Neural progenitor cell (in vitro differentiated cells): ENCODE data around the gene LRRC18.

ENCODE experiments used
- CTCF ChIP-seq: fragments of 200-600 bp; sonication (generic); IDR thresholded peaks from 2 replicates; pipeline ENCODE4 v1.5.1; 2017; ENCODE audit warnings: antibody characterized with exemption, mild to moderate bottlenecking
- EZH2phosphoT487 ChIP-seq: fragments of 200-600 bp; sonication (generic); IDR thresholded peaks from 2 replicates; pipeline ENCODE4 v1.6.1; 2017; ENCODE audit warnings: antibody characterized with exemption

GRCh38 chr10:48884179-48885045, 55.2 kb downstream of the LRRC18 start:
- TF ChIP-seq CTCF (no peak), EZH2phosphoT487 (no peak)
